K562 treated with DMSO at 1 percent for 24 hours (cell line): ENCODE data around the gene THSD8. TPM values are rescaled to one million over a fixed set of nuclear protein-coding genes. Genes with fewer than 3 reads are reported as not detected.

Experiments used
- total RNA-seq: library from RNA; unstranded; fragments of 300-600 nt; gene quantifications from 2 replicates; pipeline ENCODE4 v1.2.3, GENCODE V29; 2022; ENCODE audit warnings: low read depth; ENCODE audit not compliant: insufficient read depth

The THSD8 gene
- 0.85 TPM in 1 of 2 replicates, not detected in the other for total RNA-seq

DNA sequence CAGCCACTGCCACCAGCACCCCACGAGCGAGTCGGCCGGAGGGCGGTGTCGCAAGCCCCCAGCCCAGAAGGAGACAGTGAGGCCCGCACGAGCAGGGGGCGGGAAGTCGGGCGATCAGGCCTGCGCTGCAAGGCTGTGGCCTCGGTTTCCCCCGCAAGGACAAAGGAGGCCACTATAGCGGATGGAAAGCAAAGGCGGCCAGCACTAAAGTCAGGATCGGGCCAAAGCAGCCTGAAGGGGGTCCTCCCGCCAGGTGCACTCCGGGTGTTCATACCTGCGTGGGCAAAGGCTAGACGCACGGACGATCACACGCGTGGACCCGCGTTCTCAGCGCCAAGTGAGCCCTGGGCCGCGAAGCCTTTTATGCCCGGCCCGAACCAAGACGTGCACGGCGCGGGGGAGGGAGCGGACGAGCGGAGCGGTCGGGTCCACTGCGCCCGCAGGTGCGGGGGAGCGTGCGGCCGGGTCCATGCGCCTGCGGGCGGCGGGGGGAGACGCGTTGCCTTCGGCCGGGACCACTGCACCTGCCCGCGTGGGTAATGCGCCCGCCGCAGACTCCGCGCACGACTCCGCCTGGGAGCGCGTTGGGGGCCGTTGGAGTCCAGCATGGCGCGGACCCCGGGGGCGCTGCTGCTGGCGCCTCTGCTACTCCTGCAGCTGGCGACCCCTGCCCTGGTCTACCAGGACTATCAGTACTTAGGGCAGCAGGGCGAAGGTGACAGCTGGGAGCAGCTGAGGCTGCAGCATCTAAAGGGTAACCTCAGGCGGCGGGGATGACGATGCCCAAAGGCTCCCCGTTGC is at the start of gene THSD8, which contains the start of gene PRDX2:
Gene THSD8, plus strand, starts transcription at position 604 of the 801 bp plus-strand sequence. Its CDS starts 3 bp downstream, at position 607.
Gene PRDX2, minus strand, starts transcription at position 335 of the 801 bp plus-strand sequence. CDS start 539 bp downstream, outside the sequence.

DNA sequence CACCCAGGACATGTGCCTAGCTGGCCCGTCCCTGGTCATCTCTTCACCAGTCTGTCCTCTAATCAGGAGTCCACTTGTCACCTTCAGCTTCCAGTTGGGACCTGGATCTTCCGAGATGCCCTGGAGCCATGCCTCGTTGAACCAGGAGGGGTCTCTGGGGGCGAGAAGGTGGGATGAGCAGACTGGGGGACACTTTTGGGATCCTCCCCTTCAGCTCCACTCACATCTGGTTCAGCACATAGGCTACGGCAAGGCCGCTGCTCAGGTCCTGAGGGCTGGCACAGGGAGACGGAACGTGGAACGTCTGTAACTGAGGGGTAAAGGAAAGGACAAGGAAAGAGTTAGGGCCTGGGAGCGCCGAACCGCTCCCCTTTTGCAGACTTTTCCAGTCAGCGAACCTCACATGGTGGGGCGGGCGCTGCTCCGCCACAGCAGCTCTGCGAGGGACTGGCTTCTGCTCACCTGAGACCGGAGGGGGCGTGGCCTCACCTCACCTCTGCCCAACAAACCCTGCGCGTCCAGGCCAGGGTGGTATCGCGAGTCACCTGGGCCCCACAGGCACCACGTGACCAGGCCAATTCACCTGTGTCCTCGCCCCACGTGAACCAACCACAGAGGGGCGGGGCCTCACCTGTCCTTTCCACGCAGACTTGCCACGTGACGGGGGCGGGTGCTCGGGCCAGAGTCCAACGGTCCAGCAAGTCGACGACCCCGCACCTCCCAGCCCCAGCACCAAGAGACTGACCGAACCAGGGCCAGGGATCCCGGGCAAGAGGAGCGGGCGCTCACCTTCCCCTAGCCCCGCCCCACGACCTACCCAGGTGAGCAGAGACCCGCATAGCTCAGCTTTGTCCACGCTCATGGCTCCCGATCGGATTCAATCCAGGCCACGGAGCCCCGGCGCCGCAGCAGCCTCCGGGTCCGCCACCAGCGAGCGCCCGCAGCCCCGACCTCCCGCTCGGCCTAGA is 27.0 kb upstream of the THSD8 start, which contains the start of gene HOOK2:
Gene HOOK2, minus strand, starts transcription at position 965 of the 968 bp plus-strand sequence. Its CDS starts 103 bp downstream, at position 862.

DNA sequence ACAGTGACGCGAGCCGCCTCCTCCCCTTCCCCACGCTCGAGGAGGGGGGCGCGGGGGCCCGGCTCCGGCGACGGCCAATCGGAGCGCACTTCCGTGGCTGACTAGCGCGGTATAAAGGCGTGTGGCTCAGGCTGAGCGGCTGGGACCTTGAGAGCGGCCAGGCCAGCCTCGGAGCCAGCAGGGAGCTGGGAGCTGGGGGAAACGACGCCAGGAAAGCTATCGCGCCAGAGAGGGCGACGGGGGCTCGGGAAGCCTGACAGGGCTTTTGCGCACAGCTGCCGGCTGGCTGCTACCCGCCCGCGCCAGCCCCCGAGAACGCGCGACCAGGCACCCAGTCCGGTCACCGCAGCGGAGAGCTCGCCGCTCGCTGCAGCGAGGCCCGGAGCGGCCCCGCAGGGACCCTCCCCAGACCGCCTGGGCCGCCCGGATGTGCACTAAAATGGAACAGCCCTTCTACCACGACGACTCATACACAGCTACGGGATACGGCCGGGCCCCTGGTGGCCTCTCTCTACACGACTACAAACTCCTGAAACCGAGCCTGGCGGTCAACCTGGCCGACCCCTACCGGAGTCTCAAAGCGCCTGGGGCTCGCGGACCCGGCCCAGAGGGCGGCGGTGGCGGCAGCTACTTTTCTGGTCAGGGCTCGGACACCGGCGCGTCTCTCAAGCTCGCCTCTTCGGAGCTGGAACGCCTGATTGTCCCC is 10.4 kb upstream of the THSD8 start, which contains the start of gene JUNB:
Gene JUNB, plus strand, starts transcription at position 142 of the 706 bp plus-strand sequence. Its CDS starts 286 bp downstream, at position 428.

DNA sequence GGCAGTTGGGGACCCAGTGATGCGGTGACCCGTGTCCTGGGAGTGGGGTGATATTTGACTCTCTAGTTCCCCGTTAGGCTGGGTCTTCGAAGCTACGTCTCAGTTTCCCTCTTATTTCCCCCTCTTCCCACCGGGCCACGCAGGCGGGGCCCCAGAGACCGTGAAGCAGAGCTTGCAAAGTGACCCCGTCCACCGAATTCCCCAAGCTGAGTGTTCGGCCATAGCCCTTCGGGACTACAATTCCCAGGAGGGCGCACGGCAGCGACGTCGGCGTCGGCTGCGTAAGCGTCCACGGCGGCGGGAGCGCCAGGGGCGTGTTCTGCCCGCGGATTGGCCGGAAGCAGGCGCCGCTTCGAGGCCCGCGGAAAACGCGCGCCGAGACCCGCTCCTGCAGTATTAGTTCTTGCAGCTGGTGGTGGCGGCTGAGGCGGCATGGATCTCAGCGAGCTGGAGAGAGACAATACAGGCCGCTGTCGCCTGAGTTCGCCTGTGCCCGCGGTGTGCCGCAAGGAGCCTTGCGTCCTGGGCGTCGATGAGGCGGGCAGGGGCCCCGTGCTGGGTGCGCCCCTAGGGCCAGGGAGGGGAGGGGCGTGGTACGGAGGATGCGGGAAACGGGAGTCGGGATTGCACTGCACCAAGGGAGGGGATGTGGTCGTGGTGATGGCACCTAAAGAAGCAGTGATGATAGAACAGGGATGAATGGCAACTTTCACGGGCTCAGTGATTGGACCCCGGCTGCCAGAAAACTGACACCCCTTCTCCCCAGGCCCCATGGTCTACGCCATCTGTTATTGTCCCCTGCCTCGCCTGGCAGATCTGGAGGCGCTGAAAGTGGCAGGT is 4.6 kb downstream of the THSD8 start, which contains the start of gene RNASEH2A:
Gene RNASEH2A, plus strand, starts transcription at position 343 of the 840 bp plus-strand sequence. Its CDS starts 90 bp downstream, at position 433.

GRCh38 chr19:12834566-12834943 is 32.7 kb downstream of the THSD8 start, which contains the start of gene RTBDN:
Gene RTBDN, minus strand, starts transcription at chr19:12834579. Its CDS starts 4,600 bp downstream, at chr19:12829979.

GRCh38 chr19:12838182-12838885 is 36.5 kb downstream of the THSD8 start, which contains the start of gene MAST1:
Gene MAST1, plus strand, starts transcription at chr19:12838515. Its CDS starts 58 bp downstream, at chr19:12838573.

Other genes starting within 250 kb of the THSD8 start
- 1.3 and 1.6 TPM in 2 replicates for gene ZNF490, start 191.3 kb upstream of the THSD8 start, total RNA-seq
- 4.3 and 4.7 TPM in 2 replicates for gene ZNF791, start 191.1 kb upstream of the THSD8 start, total RNA-seq
- 124 and 142 TPM in 2 replicates for gene MAN2B1, start 135.3 kb upstream of the THSD8 start, total RNA-seq
- 17.4 and 22.1 TPM in 2 replicates for gene WDR83, start 135.3 kb upstream of the THSD8 start, total RNA-seq
- gene DHPS, start 120.2 kb upstream of the THSD8 start, total RNA-seq: 111 and 114 TPM in 2 replicates
- gene GNG14, start 114.1 kb upstream of the THSD8 start, total RNA-seq: not detected in 2 replicates
- gene FBXW9, start 105.4 kb upstream of the THSD8 start, total RNA-seq: 15.3 and 19.5 TPM in 2 replicates
- 32.6 and 33.0 TPM in 2 replicates for gene TNPO2, start 78.1 kb upstream of the THSD8 start, total RNA-seq
- 485 and 496 TPM in 2 replicates for gene TRIR, start 67.4 kb upstream of the THSD8 start, total RNA-seq
- 92.4 and 109 TPM in 2 replicates for gene GET3, start 64.6 kb upstream of the THSD8 start, total RNA-seq
- gene BEST2, start 50.3 kb upstream of the THSD8 start, total RNA-seq: not detected in 2 replicates
- 23.8 and 27.0 TPM in 2 replicates for gene HOOK2, start 26.5 kb upstream of the THSD8 start, total RNA-seq
- 130 and 136 TPM in 2 replicates for gene JUNB, start 10.6 kb upstream of the THSD8 start, total RNA-seq
- 388 and 416 TPM in 2 replicates for gene PRDX2, start 269 bp upstream of the THSD8 start, total RNA-seq
- gene RNASEH2A, start 4.5 kb downstream of the THSD8 start, total RNA-seq: 86.0 and 110 TPM in 2 replicates
- gene RTBDN, start 32.5 kb downstream of the THSD8 start, total RNA-seq: 2.0 and 3.5 TPM in 2 replicates
- 7.8 and 9.5 TPM in 2 replicates for gene MAST1, start 36.4 kb downstream of the THSD8 start, total RNA-seq
- gene DNASE2, start 79.4 kb downstream of the THSD8 start, total RNA-seq: 157 TPM in 2 replicates
- 33.8 and 46.8 TPM in 2 replicates for gene KLF1, start 85.1 kb downstream of the THSD8 start, total RNA-seq
- 17.5 and 23.0 TPM in 2 replicates for gene GCDH, start 89.1 kb downstream of the THSD8 start, total RNA-seq
- gene SYCE2, start 117.2 kb downstream of the THSD8 start, total RNA-seq: 2.3 and 5.5 TPM in 2 replicates
- 148 and 157 TPM in 2 replicates for gene FARSA, start 131.6 kb downstream of the THSD8 start, total RNA-seq
- gene CALR, start 136.5 kb downstream of the THSD8 start, total RNA-seq: 582 and 601 TPM in 2 replicates
- gene RAD23A, start 143.8 kb downstream of the THSD8 start, total RNA-seq: 158 and 166 TPM in 2 replicates
- gene GADD45GIP1, start 155.2 kb downstream of the THSD8 start, total RNA-seq: 44.0 and 48.0 TPM in 2 replicates
- gene DAND5, start 167.5 kb downstream of the THSD8 start, total RNA-seq: 0.14 TPM in 1 of 2 replicates, not detected in the other
- 10.2 and 12.0 TPM in 2 replicates for gene NFIX, start 193.4 kb downstream of the THSD8 start, total RNA-seq